K562 (cell line): ENCODE measurements around the gene SH2D7. TPM values are rescaled to one million over a fixed set of nuclear protein-coding genes. Genes with fewer than 3 reads are reported as not detected.
A peak's percentile ranks its signal among the peaks of the same experiment; 100 is the strongest.

Experiments used
- CLOCK ChIP-seq: fragments of 250-450 bp; sonication (Bioruptor Pico); IDR thresholded peaks from 2 replicates; pipeline ENCODE4 v1.4.0; 2020; ENCODE audit warnings: mild to moderate bottlenecking, moderate library complexity, borderline replicate concordance
- E2F3 ChIP-seq: fragments of 250-450 bp; sonication (Bioruptor Pico); IDR thresholded peaks from 2 replicates; pipeline ENCODE4 v1.4.0; 2020; ENCODE audit warnings: mild to moderate bottlenecking
- HDAC8 ChIP-seq: fragments of 450-650 bp; IDR thresholded peaks from 2 replicates; pipeline ENCODE4 v1.6.1; 2016; ENCODE audit warnings: mild to moderate bottlenecking, missing genetic modification characterization, moderate library complexity, missing compliant biosample characterization
- HNRNPH1 ChIP-seq: fragments of 200-400 bp; formaldehyde crosslinking; optimal IDR thresholded peaks from 2 replicates; pipeline ENCODE3; 2017; ENCODE audit warnings: low read depth, mild to moderate bottlenecking, low read length, moderate library complexity
- KAT8 ChIP-seq: fragments of 450-650 bp; IDR thresholded peaks from 2 replicates; pipeline ENCODE4 v1.6.1; 2016; ENCODE audit warnings: low read depth, mild to moderate bottlenecking
- NUFIP1 ChIP-seq: fragments of 450-650 bp; IDR thresholded peaks from 2 replicates; pipeline ENCODE4 v1.6.1; 2018; ENCODE audit not compliant: partially characterized antibody
- SMARCA4 ChIP-seq: fragments of 450-650 bp; IDR thresholded peaks from 2 replicates; pipeline ENCODE4 v1.6.1; 2016
- SMARCE1 ChIP-seq: fragments of 450-650 bp; IDR thresholded peaks from 2 replicates; pipeline ENCODE4 v1.7.1; 2016; ENCODE audit warnings: mild to moderate bottlenecking
- STAG1 ChIP-seq: sonication (generic); formaldehyde crosslinking; IDR thresholded peaks from 2 replicates; pipeline ENCODE4 v1.5.0; 2020; ENCODE audit warnings: missing genetic modification reagents, borderline replicate concordance
- ZNF174 ChIP-seq: fragments of 250-450 bp; sonication (Bioruptor Pico); IDR thresholded peaks from 2 replicates; pipeline ENCODE4 v1.4.0; 2020; ENCODE audit warnings: mild to moderate bottlenecking
- ZNF212 ChIP-seq: fragments of 450-650 bp; formaldehyde crosslinking; IDR thresholded peaks from 2 replicates; pipeline ENCODE4 v1.4.0; 2020; ENCODE audit warnings: mild to moderate bottlenecking
- ZNF280B ChIP-seq: fragments of 250-450 bp; sonication (Bioruptor Pico); IDR thresholded peaks from 2 replicates; pipeline ENCODE4 v1.5.1; 2021; ENCODE audit warnings: mild to moderate bottlenecking
- ZNF318 ChIP-seq, 2 experiments: fragments of 450-650 bp; IDR thresholded peaks; 2 replicates each; pipeline ENCODE4 v1.6.1; 2016; ENCODE audit warnings: mild to moderate bottlenecking in 2 of 2, borderline replicate concordance in 1 of 2, low read depth in 1 of 2, moderate library complexity in 1 of 2
- ZNF75A ChIP-seq: fragments of 450-650 bp; formaldehyde crosslinking; IDR thresholded peaks from 2 replicates; pipeline ENCODE4 v1.4.0; 2020; ENCODE audit warnings: mild to moderate bottlenecking
- polyA plus RNA-seq, 8 experiments: library from polyadenylated mRNA; depleted of rRNA in 4 of 8; stranded (reverse) in 5 of 8; unstranded in 3 of 8; fragments of >200 nt; fragmentation: Nextera tagmentation in 2 of 8; fragmentation: Illumina TruSeq in 1 of 8; extraction: Ambion mirVana in 2 of 8; extraction: Trizol in 1 of 8; gene quantifications; 2 replicates each; pipeline versions ENCODE4 v1.2.1 to v1.2.3, GENCODE V29; 2011 to 2014; ENCODE audit warnings: inconsistent platforms in 1 of 8, missing spikeins in 1 of 8
- total RNA-seq, 7 experiments: library from RNA; depleted of rRNA in 6 of 7; stranded (reverse); fragments of >200 nt in 6 of 7; fragmentation: Illumina TruSeq in 2 of 7; extraction: Trizol in 2 of 7; gene quantifications; 2 replicates each; pipeline versions ENCODE4 v1.2.1 to v1.2.3, GENCODE V29; 2011 to 2021; ENCODE audit warnings: low replicate concordance in 1 of 7

SH2D7 gene
- total and polyA plus RNA-seq, 9 of the 15 experiments (the other 6 are each of a cell fraction or from before 2014, with no cell fraction given), result not detected

- TF ChIP-seq ZNF318 (IDR thresholded peaks at IDR 0.05; ENCODE audit: borderline replicate concordance in 1 of 2, low read depth in 1 of 2), result no peak
- TF ChIP-seq STAG1, result no peak; the same call in 1 of the 2 replicates
- TF ChIP-seq ZNF75A (CRISPR knock-in tag), result no peak
- TF ChIP-seq ZNF174 (CRISPR knock-in tag), result no peak
- TF ChIP-seq E2F3 (CRISPR knock-in tag), result 0 out of 2 replicates have a peak, but pooled peaks have one; percentile 39
- TF ChIP-seq HDAC8 (tag), result no peak
- TF ChIP-seq HNRNPH1, result no peak
- TF ChIP-seq SMARCA4, result no peak
- 0 out of 2 replicates have a peak, but pooled peaks have one; percentile 35 for TF ChIP-seq SMARCE1
- no peak for TF ChIP-seq ZNF280B
- TF ChIP-seq ZNF212 (CRISPR knock-in tag), result no peak
- no peak for TF ChIP-seq KAT8
- TF ChIP-seq NUFIP1, result no peak
- TF ChIP-seq CLOCK (CRISPR knock-in tag), result no peak
Measured at GRCh38 chr15:78131295-78132061, 39.1 kb downstream of the SH2D7 start, which contains the start of gene CIB2 (continued).
